GM23338 (cell line): ENCODE measurements around the gene SSNA1. TPM values are rescaled to one million over a fixed set of nuclear protein-coding genes. Genes with fewer than 3 reads are reported as not detected.

Experiments used
- ATAC-seq: fragments of 200-7000 bp; cut with Tn5 transposase; 3 replicates; pipeline ENCODE4 v1.9.1; 2020
- DNase-seq: peaks from one replicate; pipeline ENCODE4 v3.0.0-alpha.2; 2015; ENCODE audit warnings: low spot score
- H2AFZ ChIP-seq: fragments of 200-600 bp; sonication (generic); 2 replicates; pipeline ENCODE4 v1.8.0; 2016; ENCODE audit warnings: antibody characterized with exemption, mild to moderate bottlenecking, moderate library complexity
- H3F3A ChIP-seq: fragments of 200-600 bp; sonication (generic); replicated peaks from 2 replicates; pipeline ENCODE4 v1.8.0; 2017; ENCODE audit warnings: antibody characterized with exemption, mixed run types, low read depth
- H3K27ac ChIP-seq: fragments of 200-600 bp; sonication (generic); 2 replicates; pipeline ENCODE4 v1.6.1; 2016; ENCODE audit warnings: low read depth
- H3K27me3 ChIP-seq: fragments of 200-600 bp; sonication (generic); 2 replicates; pipeline ENCODE4 v1.8.0; 2016; ENCODE audit warnings: mild to moderate bottlenecking, mixed run types, moderate library complexity; ENCODE audit not compliant: insufficient read depth
- H3K36me3 ChIP-seq: fragments of 200-600 bp; sonication (generic); 2 replicates; pipeline ENCODE4 v1.8.0; 2016; ENCODE audit warnings: mild to moderate bottlenecking; ENCODE audit not compliant: insufficient read depth
- H3K4me1 ChIP-seq: fragments of 200-600 bp; sonication (generic); 2 replicates; pipeline ENCODE4 v1.8.0; 2016; ENCODE audit warnings: mild to moderate bottlenecking, moderate library complexity; ENCODE audit not compliant: insufficient read depth
- H3K4me2 ChIP-seq: fragments of 200-600 bp; sonication (generic); 2 replicates; pipeline ENCODE4 v1.7.1; 2017; ENCODE audit warnings: mixed run types
- H3K4me3 ChIP-seq: fragments of 200-600 bp; sonication (generic); 2 replicates; pipeline ENCODE4 v1.6.1; 2016; ENCODE audit warnings: mixed run types
- H3K79me2 ChIP-seq: fragments of 200-600 bp; sonication (generic); replicated peaks from 2 replicates; pipeline ENCODE4 v1.8.0; 2017; ENCODE audit warnings: mild to moderate bottlenecking; ENCODE audit not compliant: insufficient read depth
- H3K9me2 ChIP-seq: fragments of 200-600 bp; sonication (generic); 2 replicates; pipeline ENCODE4 v1.8.0; 2017; ENCODE audit not compliant: insufficient read depth
- H4K20me1 ChIP-seq: fragments of 200-600 bp; sonication (generic); replicated peaks from 2 replicates; pipeline ENCODE4 v1.8.0; 2017; ENCODE audit warnings: mild to moderate bottlenecking; ENCODE audit not compliant: insufficient read depth
- H3K27ac Mint-ChIP-seq: 2 replicates; pipeline ENCODE4 v1.8.0; 2020; ENCODE audit warnings: inconsistent platforms, mild to moderate bottlenecking, moderate library complexity, mixed read lengths
- H3K27me3 Mint-ChIP-seq: 3 replicates; pipeline ENCODE4 v1.8.0; 2022; ENCODE audit warnings: low read depth, mild to moderate bottlenecking, moderate library complexity, mixed read lengths, inconsistent platforms; ENCODE audit not compliant: insufficient read depth, poor library complexity
- H3K36me3 Mint-ChIP-seq: 3 replicates; pipeline ENCODE4 v1.8.0; 2021; ENCODE audit warnings: low read depth, mild to moderate bottlenecking, inconsistent platforms, moderate library complexity, mixed read lengths
- H3K4me1 Mint-ChIP-seq: 3 replicates; pipeline ENCODE4 v1.8.0; 2020; ENCODE audit warnings: mild to moderate bottlenecking, inconsistent platforms, mixed read lengths
- H3K4me3 Mint-ChIP-seq: 3 replicates; pipeline ENCODE4 v1.8.0; 2021; ENCODE audit warnings: moderate library complexity, mild to moderate bottlenecking, inconsistent platforms, mixed read lengths
- H3K9me3 Mint-ChIP-seq: 3 replicates; pipeline ENCODE4 v1.8.0; 2020; ENCODE audit warnings: moderate library complexity, mild to moderate bottlenecking, inconsistent platforms, mixed read lengths
- JUNB ChIP-seq: IDR thresholded peaks from one replicate; pipeline ENCODE4 v1.6.1; 2016; ENCODE audit warnings: antibody characterized with exemption; ENCODE audit not compliant: unreplicated experiment
- POLR2AphosphoS5 ChIP-seq: IDR thresholded peaks from 2 replicates; pipeline ENCODE4 v1.6.1; 2016; ENCODE audit warnings: antibody characterized with exemption, low read depth
- REST ChIP-seq: IDR thresholded peaks from one replicate; pipeline ENCODE4 v1.6.1; 2018; ENCODE audit warnings: antibody characterized with exemption; ENCODE audit not compliant: unreplicated experiment
- STAT1 ChIP-seq: IDR thresholded peaks from one replicate; pipeline ENCODE4 v1.6.1; 2016; ENCODE audit warnings: antibody characterized with exemption; ENCODE audit not compliant: unreplicated experiment
- ZNF114 ChIP-seq: fragments of 250-450 bp; sonication (Bioruptor Pico); IDR thresholded peaks from 2 replicates; pipeline ENCODE4 v1.5.0; 2020; ENCODE audit warnings: mild to moderate bottlenecking, moderate library complexity
- ZNF331 ChIP-seq: fragments of 250-450 bp; sonication (Bioruptor Pico); IDR thresholded peaks from 2 replicates; pipeline ENCODE4 v1.5.0; 2020; ENCODE audit warnings: low read depth, mild to moderate bottlenecking, moderate library complexity
- polyA plus RNA-seq: library from polyadenylated mRNA; unstranded; fragments of >200 nt; fragmentation: Nextera tagmentation; extraction: Ambion mirVana; gene quantifications from 2 replicates; pipeline ENCODE4 v1.2.1, GENCODE V29; 2016
- total RNA-seq: library from RNA; depleted of rRNA; stranded (reverse); fragments of >200 nt; shearing (Covaris generic); gene quantifications from 2 replicates; pipeline ENCODE4 v1.2.3, GENCODE V29; 2014
- TF ChIP-seq, protein P1 (sequence below), 2 experiments: fragments of 200-600 bp in 1 of 2; sonication (generic) in 1 of 2; conservative IDR thresholded peaks; 2 replicates each; pipeline versions ENCODE4 v1.5.1 to v1.6.1; 2016 to 2017; ENCODE audit warnings: antibody characterized with exemption in 2 of 2, low read depth in 2 of 2, mild to moderate bottlenecking in 2 of 2, moderate library complexity in 1 of 2

The SSNA1 gene
- total and polyA plus RNA-seq, 2 experiments from 2014 or later: 132 to 154 TPM

DNA sequence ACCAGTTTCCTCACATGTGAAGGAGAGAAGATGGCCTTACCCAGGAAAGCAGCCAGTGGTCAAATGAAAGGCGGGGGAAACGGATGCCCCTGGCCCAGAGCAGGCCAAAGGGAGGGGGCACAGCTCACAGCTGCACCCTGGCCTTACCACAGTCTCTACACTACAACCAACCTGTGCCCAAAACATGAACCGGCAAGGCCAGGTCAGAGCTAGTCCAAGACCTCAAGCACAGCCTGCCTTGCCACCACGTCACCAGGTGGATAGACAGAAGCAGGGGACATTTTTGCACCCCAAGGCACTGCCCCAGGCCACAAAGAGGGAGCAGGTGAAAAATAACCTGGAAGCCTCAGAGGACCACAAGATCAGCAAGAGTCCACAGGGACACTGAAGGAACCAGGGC is 45.0 kb upstream of the SSNA1 start:
- Histone ChIP-seq H4K20me1 (no peaks in the 10 kb centered on the region), H3K4me2 (no peak overlapping the region), H3K79me2 (no peaks in the 10 kb centered on the region), H3F3A (no peaks in the 10 kb centered on the region), H3K36me3 (no peaks in the 10 kb centered on the region), H3K27me3 (peaks cover 30% of the 10 kb centered on the region), H3K27ac (no peak overlapping the region), H3K4me1 (peaks cover 5% of the 10 kb centered on the region; the same call in 1 of the 2 replicates), H3K9me2 (no peaks in the 10 kb centered on the region), H2AFZ (no peak overlapping the region), H3K4me3 (no peak overlapping the region)
- TF ChIP-seq JUNB (no peak), ZNF331 (CRISPR knock-in tag) (no peak), STAT1 (no peak), ZNF114 (CRISPR knock-in tag) (no peak)
- TF ChIP-seq, protein P1, sequence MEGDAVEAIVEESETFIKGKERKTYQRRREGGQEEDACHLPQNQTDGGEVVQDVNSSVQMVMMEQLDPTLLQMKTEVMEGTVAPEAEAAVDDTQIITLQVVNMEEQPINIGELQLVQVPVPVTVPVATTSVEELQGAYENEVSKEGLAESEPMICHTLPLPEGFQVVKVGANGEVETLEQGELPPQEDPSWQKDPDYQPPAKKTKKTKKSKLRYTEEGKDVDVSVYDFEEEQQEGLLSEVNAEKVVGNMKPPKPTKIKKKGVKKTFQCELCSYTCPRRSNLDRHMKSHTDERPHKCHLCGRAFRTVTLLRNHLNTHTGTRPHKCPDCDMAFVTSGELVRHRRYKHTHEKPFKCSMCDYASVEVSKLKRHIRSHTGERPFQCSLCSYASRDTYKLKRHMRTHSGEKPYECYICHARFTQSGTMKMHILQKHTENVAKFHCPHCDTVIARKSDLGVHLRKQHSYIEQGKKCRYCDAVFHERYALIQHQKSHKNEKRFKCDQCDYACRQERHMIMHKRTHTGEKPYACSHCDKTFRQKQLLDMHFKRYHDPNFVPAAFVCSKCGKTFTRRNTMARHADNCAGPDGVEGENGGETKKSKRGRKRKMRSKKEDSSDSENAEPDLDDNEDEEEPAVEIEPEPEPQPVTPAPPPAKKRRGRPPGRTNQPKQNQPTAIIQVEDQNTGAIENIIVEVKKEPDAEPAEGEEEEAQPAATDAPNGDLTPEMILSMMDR (conservative IDR thresholded peaks at IDR 0.05; ENCODE audit: low read depth in 2 of 2): no peak
- no peak overlapping the region for H3K4me3 Mint-ChIP-seq
- ATAC-seq: no peak
- no peaks in the 10 kb centered on the region for H3K36me3 Mint-ChIP-seq
- no peak for DNase-seq
- peaks cover 40% of the 10 kb centered on the region for H3K27me3 Mint-ChIP-seq
- no peaks in the 10 kb centered on the region for H3K9me3 Mint-ChIP-seq
- peaks cover 5% of the 10 kb centered on the region; the same call in 2 of the 3 replicates for H3K4me1 Mint-ChIP-seq
- H3K27ac Mint-ChIP-seq: no peak overlapping the region

DNA sequence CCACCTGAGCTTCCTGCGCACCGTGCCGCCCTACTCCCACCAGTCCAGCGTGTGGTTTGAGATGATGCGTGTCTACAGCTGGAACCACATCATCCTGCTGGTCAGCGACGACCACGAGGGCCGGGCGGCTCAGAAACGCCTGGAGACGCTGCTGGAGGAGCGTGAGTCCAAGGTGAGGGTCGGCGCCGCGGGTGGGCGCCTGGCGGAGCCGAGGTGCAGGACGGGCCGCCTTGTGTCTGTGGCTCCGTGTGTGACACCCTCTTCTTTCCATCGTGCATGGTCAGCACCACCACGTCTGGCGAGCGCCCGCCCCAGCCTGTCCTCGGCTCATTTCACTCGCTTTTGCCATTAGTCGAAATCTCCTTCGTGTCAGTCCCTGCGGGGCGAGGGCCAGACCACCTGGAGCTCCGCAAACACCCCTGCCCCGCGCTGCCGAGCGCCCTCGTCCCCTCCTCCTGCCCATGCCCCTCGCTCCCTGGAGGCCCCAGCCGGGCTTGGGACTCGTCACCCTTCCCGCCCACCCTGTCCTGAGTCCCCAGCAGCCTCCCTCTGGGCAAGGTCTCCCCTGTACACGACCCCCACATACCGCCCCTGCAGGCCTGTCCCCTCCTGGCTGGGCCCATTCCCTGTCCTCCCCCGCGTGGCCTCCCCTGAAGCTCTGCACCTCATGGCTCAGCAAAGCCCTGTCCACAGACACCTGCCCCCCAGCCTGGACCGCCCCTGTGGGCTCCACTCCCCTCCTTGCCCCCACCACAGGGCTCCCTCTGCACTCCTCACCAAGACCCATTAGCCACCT is 42.5 kb upstream of the SSNA1 start:
- Mint-ChIP-seq H3K4me1 (peaks cover 2% of the 10 kb centered on the region; the same call in 1 of the 3 replicates), H3K27ac (no peak overlapping the region), H3K4me3 (no peak overlapping the region), H3K36me3 (no peaks in the 10 kb centered on the region), H3K9me3 (peaks cover 7% of the 10 kb centered on the region; the same call in 2 of the 3 replicates), H3K27me3 (peaks cover 21% of the 10 kb centered on the region)
- Histone ChIP-seq H3K4me1 (no peaks in the 10 kb centered on the region), H3K27me3 (peaks cover 6% of the 10 kb centered on the region; the same call in 1 of the 2 replicates), H3K36me3 (no peaks in the 10 kb centered on the region), H3K4me3 (no peak overlapping the region), H3K4me2 (no peak overlapping the region), H3K27ac (no peak overlapping the region), H4K20me1 (no peaks in the 10 kb centered on the region), H2AFZ (no peak overlapping the region), H3K9me2 (no peaks in the 10 kb centered on the region), H3K79me2 (no peaks in the 10 kb centered on the region), H3F3A (0 out of 2 replicates have a peak, but pooled peaks cover 2% of the 10 kb centered on the region)
- peak; percentile 10 for ATAC-seq
- no peak for TF ChIP-seq JUNB
- TF ChIP-seq STAT1: no peak
- peak; percentile 28 for TF ChIP-seq REST
- no peak for TF ChIP-seq POLR2AphosphoS5
- no peak for DNase-seq
